AG09309 (cell line): Measurements from ENCODE around the gene CTDSPL.

Experiments used
- DNase-seq: peaks from one replicate; pipeline ENCODE4 v3.0.0-alpha.2; 2010; ENCODE audit warnings: low read depth
- H3K4me3 ChIP-seq: 2 replicates; pipeline ENCODE4 v1.5.1; 2011; ENCODE audit warnings: mild to moderate bottlenecking, low read depth, low read length, moderate library complexity; ENCODE audit not compliant: control insufficient read depth
- TF ChIP-seq, protein P1 (sequence below): IDR thresholded peaks from 2 replicates; pipeline ENCODE4 v1.5.1; 2011; ENCODE audit warnings: mild to moderate bottlenecking, low read depth, low read length, inconsistent platforms; ENCODE audit not compliant: insufficient read depth, control insufficient read depth; ENCODE audit errors: missing control alignments

Gene CTDSPL

DNA sequence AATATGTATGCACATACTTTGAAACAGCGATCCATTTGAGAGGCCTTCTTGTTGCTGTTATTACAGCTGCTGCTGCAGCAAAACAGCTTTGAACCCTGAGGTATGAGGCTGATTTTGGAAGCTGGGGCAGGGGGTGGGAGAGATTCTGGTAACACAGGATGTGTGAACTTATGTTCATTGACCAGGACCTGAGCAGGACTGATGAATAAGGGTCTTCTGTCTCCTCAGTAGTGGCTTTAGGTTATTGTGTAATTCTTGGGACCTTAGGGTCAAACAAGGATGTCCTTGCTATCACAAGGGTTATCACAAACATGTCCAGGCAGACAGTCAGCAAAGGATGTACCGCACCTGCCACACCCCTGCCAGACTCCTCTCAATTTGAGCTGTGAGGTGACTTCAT lies 41.6 kb downstream of the CTDSPL start:
- TF ChIP-seq, protein P1, sequence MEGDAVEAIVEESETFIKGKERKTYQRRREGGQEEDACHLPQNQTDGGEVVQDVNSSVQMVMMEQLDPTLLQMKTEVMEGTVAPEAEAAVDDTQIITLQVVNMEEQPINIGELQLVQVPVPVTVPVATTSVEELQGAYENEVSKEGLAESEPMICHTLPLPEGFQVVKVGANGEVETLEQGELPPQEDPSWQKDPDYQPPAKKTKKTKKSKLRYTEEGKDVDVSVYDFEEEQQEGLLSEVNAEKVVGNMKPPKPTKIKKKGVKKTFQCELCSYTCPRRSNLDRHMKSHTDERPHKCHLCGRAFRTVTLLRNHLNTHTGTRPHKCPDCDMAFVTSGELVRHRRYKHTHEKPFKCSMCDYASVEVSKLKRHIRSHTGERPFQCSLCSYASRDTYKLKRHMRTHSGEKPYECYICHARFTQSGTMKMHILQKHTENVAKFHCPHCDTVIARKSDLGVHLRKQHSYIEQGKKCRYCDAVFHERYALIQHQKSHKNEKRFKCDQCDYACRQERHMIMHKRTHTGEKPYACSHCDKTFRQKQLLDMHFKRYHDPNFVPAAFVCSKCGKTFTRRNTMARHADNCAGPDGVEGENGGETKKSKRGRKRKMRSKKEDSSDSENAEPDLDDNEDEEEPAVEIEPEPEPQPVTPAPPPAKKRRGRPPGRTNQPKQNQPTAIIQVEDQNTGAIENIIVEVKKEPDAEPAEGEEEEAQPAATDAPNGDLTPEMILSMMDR, result no peak
- no peak overlapping the region for H3K4me3 ChIP-seq
- DNase-seq, result no peak

- no peak overlapping the region for H3K4me3 ChIP-seq
- DNase-seq, result no peak
- TF ChIP-seq, protein P1, result no peak
These were observed 42.1 kb downstream of the CTDSPL start for GRCh38 chr3:37903734-37904133.

DNA sequence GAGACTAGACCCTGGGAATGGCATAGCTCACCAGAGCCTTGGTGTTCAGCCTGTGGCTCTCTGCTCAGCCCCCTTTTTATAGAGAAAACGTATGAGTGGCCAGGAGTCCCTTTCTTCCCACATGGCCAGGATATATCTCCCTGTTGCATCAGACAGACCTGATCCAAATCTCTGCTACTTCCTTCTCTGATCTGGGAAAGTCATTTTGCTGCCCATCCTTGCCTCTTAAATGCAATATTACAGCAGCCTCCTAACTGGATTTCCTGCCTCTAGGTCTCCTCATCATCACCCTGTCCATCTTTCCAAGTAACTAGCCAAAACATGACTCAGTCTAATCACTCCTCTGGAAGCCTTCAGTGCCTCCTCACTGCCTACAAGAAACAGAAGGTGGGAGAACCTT lies 42.9 kb downstream of the CTDSPL start:
- peak; percentile 47 for DNase-seq
- TF ChIP-seq, protein P1, result no peak
- no peak overlapping the region for H3K4me3 ChIP-seq

DNA sequence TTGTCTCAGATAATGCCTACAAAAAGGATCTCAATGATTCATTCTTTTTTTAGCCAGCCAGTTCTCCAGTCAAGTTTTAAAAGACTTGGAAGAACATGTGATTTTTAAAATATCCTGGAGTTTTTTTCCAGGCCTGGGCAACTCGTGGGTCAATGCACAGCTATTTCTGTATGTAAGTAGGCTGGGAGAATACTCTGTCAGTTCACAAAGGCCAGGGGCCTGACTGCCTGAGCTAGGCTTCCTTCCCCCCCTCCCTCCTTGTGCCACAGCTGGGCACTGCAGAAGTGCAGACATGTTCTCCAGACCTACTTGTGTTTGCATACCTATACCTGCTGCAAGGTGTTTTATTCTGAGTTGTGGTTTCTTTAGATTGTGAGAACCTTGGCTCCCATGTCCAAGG lies 43.7 kb downstream of the CTDSPL start:
- DNase-seq, result no peak
- TF ChIP-seq, protein P1, result no peak
- H3K4me3 ChIP-seq, result no peak overlapping the region

DNA sequence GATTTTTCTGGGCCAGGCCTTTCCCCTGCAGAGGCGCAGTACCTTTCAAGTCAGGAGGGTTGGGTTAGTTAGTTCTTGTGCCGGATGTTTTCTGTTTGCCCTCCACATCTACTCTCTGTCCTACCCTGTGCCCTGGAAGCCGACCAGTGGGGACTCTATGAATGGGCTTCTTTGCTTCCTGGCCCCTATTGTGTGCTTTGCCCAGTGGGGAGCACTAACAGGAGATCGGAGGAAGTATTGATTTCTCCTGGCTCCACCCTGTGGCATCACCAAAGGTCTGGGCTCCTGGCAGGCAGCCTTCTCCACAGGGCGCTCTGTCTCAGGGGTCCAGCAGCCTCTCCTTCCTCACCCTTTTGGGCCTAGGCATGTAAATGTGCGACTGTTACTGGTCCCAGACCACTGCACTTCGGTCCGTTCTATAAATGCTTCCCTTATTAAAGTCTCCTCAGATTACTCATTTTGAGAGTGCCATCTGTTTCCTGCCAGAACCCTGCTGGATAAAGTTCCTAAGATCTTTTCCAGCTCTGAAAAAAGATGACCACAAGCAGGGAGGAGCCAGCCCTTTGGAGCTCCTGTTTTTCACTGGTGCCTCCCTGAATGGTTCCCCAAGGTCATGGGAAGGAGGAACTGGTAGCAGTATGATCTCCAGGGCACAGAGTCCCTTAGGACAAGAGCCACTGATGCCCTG lies 44.5 kb downstream of the CTDSPL start:
- TF ChIP-seq, protein P1, result no peak
- H3K4me3 ChIP-seq, result no peak overlapping the region
- DNase-seq, result peak; percentile 45

DNA sequence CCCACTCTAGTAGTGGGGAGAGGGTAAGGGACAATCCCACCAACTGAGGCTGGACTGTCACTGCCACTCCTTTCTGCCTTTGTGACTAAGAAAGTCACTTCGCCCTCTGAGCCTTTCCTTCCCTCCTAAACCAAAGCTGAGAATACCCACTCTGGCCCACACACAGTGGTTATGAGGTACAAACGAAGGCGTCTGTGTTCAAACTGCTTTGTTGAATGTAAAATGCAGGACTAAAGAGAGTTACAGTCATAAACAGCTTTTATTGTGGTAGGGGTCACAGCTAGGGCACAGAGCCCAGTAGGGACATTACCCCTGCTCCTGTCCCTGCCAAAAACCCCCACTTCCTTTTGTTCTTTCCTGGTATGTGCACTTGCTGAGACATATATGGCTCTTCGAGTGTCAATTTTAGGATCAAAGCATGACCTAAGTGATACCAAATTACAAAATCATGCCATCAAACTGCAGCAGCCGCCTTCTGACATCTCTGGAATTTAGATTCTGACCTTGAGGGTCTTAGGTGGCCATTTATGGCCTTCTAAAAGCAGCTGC lies 45.1 kb downstream of the CTDSPL start:
- TF ChIP-seq, protein P1, result no peak
- DNase-seq, result no peak
- H3K4me3 ChIP-seq, result no peak overlapping the region
